Erythroblast (primary cell): ENCODE data around the gene LAMB3.

Experiments used
- GATA1 ChIP-seq: IDR thresholded peaks from 2 replicates; pipeline ENCODE4 v1.6.1; 2011; ENCODE audit warnings: low read depth, mild to moderate bottlenecking, control low read depth, low read length, moderate library complexity
- POLR2A ChIP-seq: IDR thresholded peaks from 2 replicates; pipeline ENCODE4 v1.6.1; 2011; ENCODE audit warnings: mild to moderate bottlenecking, low read length

- TF ChIP-seq POLR2A (no peak), GATA1 (no peak)
Measured at GRCh38 chr1:209651138-209651587, 1.1 kb downstream of the LAMB3 start.
